ENCODE measurements around the gene CCDC121.
"Not testable (repeated sequence)": the region's sequence is repeated elsewhere in the genome, so short reads cannot be mapped to it uniquely, and the experiment has no call there.

Gene CCDC121

DNA sequence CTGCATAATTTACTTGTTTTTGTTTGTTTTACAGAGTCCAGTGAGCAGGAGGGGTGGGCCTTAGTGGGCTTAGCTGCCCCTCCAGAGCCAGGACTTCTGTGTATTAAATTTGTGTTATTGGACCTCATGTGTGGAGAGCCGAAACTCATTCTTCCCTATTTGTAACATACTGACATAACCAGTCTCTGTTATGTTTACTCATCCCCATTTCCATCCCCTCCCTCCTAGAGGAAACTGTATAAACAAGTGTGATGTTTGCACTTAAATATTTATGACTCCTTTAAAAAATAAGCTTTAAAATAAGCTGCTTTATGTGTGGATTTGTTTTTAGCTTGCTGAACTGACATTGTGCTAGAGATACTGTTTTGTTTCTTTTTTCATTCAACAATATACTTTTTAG lies 32.2 kb downstream of the CCDC121 start:
- ChIA-PET CTCF (interaction anchor here (1.0 to 1.2 kb wide), 2 partner anchors 11 to 87 kb away, joined by 4 to 5 read pairs; no protein-coding TSS in a partner anchor), POLR2A (no interaction called here)
- TF ChIP-seq, protein P1, sequence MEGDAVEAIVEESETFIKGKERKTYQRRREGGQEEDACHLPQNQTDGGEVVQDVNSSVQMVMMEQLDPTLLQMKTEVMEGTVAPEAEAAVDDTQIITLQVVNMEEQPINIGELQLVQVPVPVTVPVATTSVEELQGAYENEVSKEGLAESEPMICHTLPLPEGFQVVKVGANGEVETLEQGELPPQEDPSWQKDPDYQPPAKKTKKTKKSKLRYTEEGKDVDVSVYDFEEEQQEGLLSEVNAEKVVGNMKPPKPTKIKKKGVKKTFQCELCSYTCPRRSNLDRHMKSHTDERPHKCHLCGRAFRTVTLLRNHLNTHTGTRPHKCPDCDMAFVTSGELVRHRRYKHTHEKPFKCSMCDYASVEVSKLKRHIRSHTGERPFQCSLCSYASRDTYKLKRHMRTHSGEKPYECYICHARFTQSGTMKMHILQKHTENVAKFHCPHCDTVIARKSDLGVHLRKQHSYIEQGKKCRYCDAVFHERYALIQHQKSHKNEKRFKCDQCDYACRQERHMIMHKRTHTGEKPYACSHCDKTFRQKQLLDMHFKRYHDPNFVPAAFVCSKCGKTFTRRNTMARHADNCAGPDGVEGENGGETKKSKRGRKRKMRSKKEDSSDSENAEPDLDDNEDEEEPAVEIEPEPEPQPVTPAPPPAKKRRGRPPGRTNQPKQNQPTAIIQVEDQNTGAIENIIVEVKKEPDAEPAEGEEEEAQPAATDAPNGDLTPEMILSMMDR (IDR thresholded peaks at IDR 0.05; ENCODE audit: control extremely low read depth, extremely low read depth, low read depth, missing control alignments): no peak
- DNase-seq (ENCODE audit: extremely low spot score): no peak

DNA sequence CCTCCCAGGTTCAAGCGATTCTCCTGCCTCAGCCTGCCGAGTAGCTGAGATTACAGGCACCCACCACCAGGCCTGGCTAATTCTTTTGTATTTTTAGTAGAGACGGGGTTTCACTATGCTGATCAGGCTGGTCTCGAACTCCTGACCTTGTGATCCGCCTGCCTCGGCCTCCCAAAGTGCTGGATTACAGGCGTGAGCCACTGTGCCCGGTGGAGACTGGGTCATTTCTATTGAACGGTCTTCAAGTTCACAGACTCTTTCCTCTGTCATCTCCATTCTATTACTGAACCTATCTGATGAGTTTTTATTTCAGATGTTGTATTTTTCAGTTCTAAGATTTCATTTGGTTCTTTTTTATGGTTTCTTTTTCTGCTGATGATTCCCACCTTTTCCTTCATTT lies 33.4 kb downstream of the CCDC121 start:
- POLR2A ChIA-PET; CTCF ChIA-PET; DNase-seq (ENCODE audit: extremely low spot score): not testable (repeated sequence)

DNA sequence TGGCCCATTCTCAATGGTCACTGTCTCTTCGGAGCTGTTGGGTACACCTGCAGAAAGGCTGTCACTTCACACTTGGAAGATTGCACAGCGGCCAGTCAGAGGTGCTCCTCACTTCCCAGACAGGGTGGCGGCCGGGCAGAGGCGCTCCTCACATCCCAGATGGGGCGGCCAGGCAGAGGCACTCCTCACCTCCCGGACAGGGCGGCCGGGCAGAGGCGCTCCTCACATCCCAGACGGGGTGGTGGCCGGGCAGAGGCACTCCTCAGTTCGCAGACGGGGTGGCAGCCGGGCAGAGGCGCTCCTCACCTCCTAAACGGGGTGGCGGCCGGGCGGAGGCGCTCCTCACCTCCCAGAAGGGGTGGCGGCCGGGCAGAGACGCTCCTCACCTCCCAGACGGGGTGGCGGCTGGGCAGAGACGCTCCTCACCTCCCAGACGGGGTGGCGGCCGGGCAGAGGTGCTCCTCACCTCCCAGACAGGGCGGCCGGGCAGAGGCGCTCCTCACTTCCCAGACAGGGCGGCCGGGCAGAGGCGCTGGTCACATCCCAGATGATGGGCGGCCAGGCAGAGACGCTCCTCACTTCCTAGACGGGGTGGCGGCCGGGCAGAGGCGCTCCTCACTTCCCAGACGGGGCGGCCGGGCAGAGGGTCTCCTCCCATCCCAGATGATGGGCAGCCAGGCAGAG lies 34.6 kb downstream of the CCDC121 start:
- POLR2A ChIA-PET; CTCF ChIA-PET; DNase-seq (ENCODE audit: extremely low spot score): not testable (repeated sequence)

DNA sequence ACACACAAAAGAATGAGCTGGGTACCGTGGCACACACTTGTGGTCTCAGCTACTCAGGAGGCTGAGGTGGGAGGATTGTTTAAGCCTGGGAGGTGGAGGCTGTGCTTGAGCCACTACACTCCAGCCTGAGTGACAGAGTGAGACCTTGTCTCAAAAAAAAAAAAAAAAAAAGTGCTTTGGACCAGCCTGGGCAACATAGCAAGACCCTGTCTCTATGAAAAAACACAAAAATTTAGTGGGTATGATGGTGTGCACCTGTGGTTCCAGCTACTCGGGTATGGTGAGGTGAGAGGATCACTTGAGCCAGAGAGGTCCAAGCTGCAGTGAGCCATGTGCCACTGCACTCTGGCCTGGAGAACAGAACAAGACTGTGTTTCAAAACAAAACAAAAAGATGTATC lies 35.6 kb downstream of the CCDC121 start:
- DNase-seq (ENCODE audit: extremely low spot score): no peak
- TF ChIP-seq, protein P1 (IDR thresholded peaks at IDR 0.05; ENCODE audit: control extremely low read depth, extremely low read depth, low read depth, missing control alignments): no peak
- ChIA-PET CTCF (no interaction called here), POLR2A (no interaction called here)

DNA sequence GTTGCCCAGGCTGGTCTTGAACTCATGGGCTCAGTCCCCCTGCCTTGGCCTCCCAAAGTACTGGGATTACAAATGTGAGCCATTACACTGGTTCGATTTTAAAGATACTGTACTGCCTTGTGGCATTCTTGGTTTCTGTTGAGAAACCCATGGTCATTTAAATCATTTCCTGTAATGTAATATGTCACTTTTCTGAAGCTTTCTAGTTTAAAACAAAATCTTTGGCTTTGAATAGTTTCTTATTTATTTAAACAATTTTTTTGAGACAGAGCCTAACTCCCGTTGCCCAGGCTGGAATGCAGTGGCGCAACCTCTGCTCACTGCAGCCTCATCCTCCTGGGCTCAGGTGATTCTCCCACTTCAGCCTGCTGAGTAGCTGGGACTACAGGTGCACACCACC lies 37.1 kb downstream of the CCDC121 start:
- CTCF ChIA-PET: no interaction called here
- POLR2A ChIA-PET: no interaction called here
- TF ChIP-seq, protein P1 (IDR thresholded peaks at IDR 0.05; ENCODE audit: control extremely low read depth, extremely low read depth, low read depth, missing control alignments): no peak
- no peak for DNase-seq (ENCODE audit: extremely low spot score)

DNA sequence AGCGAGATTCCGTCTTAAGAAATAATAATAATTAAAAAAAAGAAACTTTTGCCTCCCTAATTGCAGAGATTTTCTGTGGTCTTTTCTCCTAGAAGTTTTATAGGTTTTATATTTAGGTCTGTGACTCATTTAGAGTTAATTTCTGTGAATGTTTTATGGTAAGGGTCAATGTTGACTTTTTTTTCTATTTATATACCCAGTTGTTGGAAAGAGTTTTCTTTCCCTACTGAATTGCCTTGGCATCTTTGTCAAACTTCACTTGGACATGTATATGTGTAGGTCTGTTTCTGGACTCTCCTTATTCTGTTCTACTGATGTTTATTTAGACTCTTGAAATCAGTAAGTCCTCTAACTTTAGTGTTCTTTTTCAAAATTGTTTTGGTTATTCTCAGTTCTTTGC lies 40.5 kb downstream of the CCDC121 start:
- DNase-seq (ENCODE audit: extremely low spot score): no peak
- TF ChIP-seq, protein P1 (IDR thresholded peaks at IDR 0.05; ENCODE audit: control extremely low read depth, extremely low read depth, low read depth, missing control alignments): no peak
- POLR2A ChIA-PET: no interaction called here
- CTCF ChIA-PET: no interaction called here

DNA sequence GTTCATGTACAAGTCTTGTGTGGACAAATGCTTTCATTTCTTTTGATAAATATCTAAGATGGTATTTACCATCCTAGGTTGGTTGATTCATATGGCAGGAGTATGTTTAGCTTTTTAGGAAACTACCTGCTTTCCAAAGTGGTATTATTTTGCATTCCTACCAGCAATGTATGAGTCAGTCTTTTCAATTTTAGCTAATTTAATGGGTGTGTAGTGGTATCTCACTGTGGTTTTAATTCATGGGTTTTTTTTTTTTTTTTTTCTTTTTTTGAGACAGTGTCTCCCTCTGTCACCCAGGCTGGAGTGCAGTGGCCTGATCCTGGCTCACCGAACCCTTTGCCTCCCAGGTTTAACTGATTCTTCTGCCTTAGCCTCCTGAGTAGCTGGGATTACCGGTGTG lies 41.8 kb downstream of the CCDC121 start:
- DNase-seq (ENCODE audit: extremely low spot score): no peak
- TF ChIP-seq, protein P1 (IDR thresholded peaks at IDR 0.05; ENCODE audit: control extremely low read depth, extremely low read depth, low read depth, missing control alignments): no peak
- ChIA-PET POLR2A (no interaction called here), CTCF (no interaction called here)

DNA sequence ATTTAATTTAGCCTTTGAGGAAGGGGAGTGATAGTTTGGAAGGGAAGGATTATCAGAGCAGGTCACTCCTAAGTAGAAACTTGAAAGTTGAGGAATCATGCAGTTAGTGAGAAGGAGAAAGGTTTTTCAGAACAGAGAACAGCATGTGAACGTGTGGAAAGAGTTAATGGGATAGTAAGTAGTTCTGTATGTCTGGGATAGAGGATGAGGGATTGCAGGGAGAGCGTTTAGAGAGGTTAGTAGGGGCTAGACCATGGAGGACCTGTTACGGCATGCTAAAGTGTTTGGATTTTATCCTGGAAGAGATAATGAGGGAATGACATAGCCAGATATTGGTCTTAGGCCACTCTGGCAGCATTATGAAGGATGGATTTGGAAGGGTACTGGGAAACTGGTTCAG lies 44.2 kb downstream of the CCDC121 start:
- TF ChIP-seq, protein P1 (IDR thresholded peaks at IDR 0.05; ENCODE audit: control extremely low read depth, extremely low read depth, low read depth, missing control alignments): no peak
- no peak for DNase-seq (ENCODE audit: extremely low spot score)
- POLR2A ChIA-PET: no interaction called here
- CTCF ChIA-PET: interaction anchor here (0.8 to 1.4 kb wide), 4 partner anchors 12 to 99 kb away, joined by 3 to 6 read pairs (median 4); no protein-coding TSS in a partner anchor

All from GM10248 (cell line).